LHCN-M2 (cell line): Measurements from ENCODE around the gene LYPD8. TPM values are rescaled to one million over a fixed set of nuclear protein-coding genes. Genes with fewer than 3 reads are reported as not detected.

Experiments
- DNase-seq: peaks from one replicate; pipeline ENCODE4 v3.0.0-alpha.2; 2012; ENCODE audit warnings: low read depth
- total RNA-seq: library from RNA; depleted of rRNA; stranded (reverse); fragments of >200 nt; gene quantifications from 2 replicates; pipeline ENCODE4 v1.2.3, GENCODE V29; 2014; rRNA removed

LYPD8 gene
- total RNA-seq, 1 experiment from 2014 or later: not detected

DNA sequence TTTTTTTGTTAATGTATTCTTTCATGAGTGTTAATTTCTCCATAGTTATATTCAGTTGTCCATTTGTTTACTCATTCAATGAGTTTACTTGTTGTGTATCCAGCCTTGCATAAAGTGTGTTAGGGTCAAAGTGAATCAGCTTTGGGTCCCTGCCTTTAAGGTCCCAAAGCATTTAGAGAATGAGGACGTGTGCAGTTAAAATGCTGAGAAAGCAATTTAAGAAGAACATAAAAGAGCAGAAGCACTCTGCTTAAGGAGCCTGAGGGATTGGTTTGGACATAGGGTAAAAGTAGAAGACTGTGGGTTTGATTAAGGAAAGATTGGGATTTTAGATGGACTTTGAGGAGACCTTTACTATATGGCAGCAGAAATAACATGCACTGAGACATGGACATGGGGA is 56.5 kb downstream of the LYPD8 start:
- DNase-seq: no peak

DNA sequence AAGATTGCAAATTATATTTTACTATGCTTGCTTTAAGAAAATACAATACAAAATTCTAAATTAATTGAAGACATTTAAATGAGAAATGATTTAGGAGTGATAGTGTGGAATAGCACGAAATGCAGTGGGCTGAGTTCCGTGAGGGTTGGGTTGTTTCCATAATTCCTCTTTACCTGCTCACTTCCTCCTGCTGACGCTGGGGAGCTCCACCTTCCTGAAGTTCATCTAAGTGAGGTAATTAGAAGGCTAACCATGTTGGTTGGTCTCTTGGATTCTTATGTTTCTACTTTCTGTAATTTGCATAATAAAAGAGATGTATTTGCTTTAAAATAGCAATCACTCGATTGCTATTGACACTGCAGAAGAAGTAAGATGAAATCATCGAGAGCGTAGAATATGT is 57.7 kb downstream of the LYPD8 start:
- no peak for DNase-seq

DNA sequence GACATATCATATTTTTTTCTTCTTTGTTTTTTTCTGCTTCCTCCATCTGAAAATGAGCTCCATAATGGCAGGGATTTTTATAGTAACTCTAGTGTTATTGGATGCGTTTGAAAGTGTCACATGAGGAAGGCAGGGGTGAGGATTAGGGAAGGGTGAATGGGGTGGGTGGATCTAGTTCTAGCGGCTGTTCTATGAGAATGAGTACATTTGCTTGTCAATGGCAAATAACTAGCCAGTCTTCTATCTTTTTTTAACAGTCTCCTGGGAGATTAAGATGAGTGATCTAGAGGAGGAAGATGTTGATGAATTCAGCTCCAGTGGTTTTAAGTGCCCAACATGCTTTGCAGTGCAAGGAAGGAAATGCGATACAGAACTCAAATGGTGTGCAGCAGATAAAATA is 58.8 kb downstream of the LYPD8 start:
- no peak for DNase-seq

DNA sequence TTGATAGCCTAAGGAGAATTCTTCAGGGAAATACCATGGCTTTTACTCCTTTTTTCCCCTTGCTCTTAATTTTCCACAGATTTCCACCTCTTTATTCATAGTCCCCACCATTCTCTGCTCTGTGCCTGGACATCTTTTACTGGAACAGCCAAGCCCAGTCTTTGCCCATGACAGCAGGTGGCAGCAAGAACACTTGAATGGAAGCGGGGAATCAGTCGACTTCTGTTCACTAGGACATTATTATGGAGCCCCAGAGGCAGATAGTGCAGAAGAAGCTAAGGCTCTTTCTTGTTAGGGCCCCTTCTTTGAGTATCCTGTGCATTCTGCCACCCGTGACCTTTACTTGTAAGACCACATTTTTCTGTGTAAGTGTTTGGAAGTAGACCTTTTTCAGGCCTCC is 59.3 kb downstream of the LYPD8 start:
- DNase-seq: no peak

DNA sequence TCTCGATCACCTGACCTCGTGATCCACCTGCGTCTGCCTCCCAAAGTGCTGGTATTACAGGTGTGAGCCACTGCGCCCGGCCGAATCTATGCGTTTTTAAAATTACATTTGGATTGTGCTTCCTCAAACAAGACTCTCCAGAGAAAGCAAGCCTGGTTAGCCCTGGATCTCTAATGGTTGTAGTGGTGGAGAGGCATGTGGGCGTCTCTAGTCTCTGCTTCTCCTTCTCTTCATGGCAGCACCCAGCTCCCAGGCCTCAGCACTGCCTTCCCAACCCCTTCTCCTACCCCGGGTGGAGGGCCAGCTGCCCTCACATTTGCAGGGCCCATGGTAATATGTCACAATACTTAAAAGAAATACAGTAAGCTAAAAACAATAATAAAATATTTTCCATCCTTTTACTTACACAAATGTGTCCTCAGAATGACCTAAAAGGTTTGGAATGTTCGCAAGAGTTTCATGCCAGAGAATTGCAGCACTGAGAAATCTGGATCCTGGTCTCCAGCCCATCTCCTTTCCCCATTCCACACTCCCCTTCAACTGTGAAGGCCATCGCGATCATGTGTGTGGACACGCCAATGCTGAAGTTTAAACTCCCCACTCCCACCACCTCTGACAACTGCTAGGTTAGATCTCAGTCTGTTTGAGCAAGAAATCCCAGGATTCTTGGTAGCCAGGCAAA is 60.0 kb downstream of the LYPD8 start:
- DNase-seq: no peak

DNA sequence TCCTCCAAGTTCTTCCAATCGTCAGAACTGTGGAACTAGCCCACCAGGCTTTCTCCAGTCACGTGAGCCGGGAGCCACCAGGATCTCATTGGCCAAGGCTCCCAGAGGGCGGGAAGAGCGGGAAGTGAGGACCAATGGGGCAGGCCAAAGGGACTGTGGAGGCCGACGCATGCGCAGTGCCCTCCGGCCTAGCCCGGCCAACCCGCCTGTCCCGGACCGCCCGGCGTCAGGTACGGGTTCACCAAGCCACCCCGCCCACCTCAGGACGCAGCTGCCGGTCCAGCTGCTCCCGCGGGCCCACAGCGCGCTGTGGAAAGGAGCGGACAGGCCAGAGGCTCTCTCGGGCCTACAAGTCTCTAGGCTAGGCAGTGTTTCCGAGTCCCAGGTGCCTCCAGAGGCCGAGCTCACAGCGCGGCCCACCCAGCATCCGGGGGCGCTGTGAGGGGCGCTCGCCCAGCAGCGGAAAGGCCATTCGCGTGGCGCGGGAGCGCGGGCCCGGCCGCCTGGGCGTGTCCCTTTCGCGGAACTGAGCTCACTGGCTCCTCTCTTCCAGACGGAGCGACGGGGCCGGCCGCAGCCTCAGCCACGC is 63.9 kb downstream of the LYPD8 start:
- no peak for DNase-seq

Other genes starting within 250 kb of the LYPD8 start
- not detected in 2 replicates for gene OR2G6, start 247.7 kb downstream of the LYPD8 start, total RNA-seq
- not detected in 2 replicates for gene OR2T29, start 193.0 kb downstream of the LYPD8 start, total RNA-seq
- not detected in 2 replicates for gene OR2T34, start 181.0 kb downstream of the LYPD8 start, total RNA-seq
- gene OR2T10, start 158.1 kb downstream of the LYPD8 start, total RNA-seq: not detected in 2 replicates
- not detected in 2 replicates for gene OR2T11, start 120.7 kb downstream of the LYPD8 start, total RNA-seq
- not detected in 2 replicates for gene OR2T35, start 110.5 kb downstream of the LYPD8 start, total RNA-seq
- gene OR2T27, start 100.2 kb downstream of the LYPD8 start, total RNA-seq: not detected in 2 replicates
- gene OR14I1, start 53.0 kb downstream of the LYPD8 start, total RNA-seq: not detected in 2 replicates
- 18.0 and 24.3 TPM in 2 replicates for gene SH3BP5L, start 70.2 kb upstream of the LYPD8 start, total RNA-seq
- 24.6 and 28.4 TPM in 2 replicates for gene ZNF672, start 82.5 kb upstream of the LYPD8 start, total RNA-seq
- 44.6 and 44.8 TPM in 2 replicates for gene ZNF692, start 103.3 kb upstream of the LYPD8 start, total RNA-seq
- gene PGBD2, start 150.5 kb upstream of the LYPD8 start, total RNA-seq: 4.7 and 6.3 TPM in 2 replicates